ENCODE measurements around the gene PTPN23. TPM values are rescaled to one million over a fixed set of nuclear protein-coding genes. Genes with fewer than 3 reads are reported as not detected.

The PTPN23 gene
- total and polyA plus RNA-seq, 10 of the 15 experiments (the other 5 are each of a cell fraction or from before 2014, with no cell fraction given), result 0.44 to 28.6 (median 4.4) TPM

Other genes with a start within 250 kb of the PTPN23 start
- gene SETD2, start 216.9 kb upstream of the PTPN23 start, total RNA-seq (2014; rRNA removed), result 26.8 and 30.1 TPM in 2 replicates
- 40.9 and 44.0 TPM in 2 replicates for gene SETD2, start 216.9 kb upstream of the PTPN23 start, total RNA-seq (2014; rRNA removed; fragmentation: Illumina TruSeq; extraction: Trizol)
- 36.3 and 39.3 TPM in 2 replicates for gene SETD2, start 216.9 kb upstream of the PTPN23 start, total RNA-seq (2021)
- gene SETD2, start 216.9 kb upstream of the PTPN23 start, polyA plus RNA-seq (2011; rRNA removed), result 30.2 and 34.9 TPM in 2 replicates
- 44.9 and 52.2 TPM in 2 replicates for gene SETD2, start 216.9 kb upstream of the PTPN23 start, polyA plus RNA-seq (2014; fragmentation: Illumina TruSeq; extraction: Trizol)
- 1 to 10 TPM; 8.4 to 8.5 TPM for gene SETD2, start 216.9 kb upstream of the PTPN23 start, polyA plus RNA-seq (2014; fragmentation: Nextera tagmentation; extraction: Ambion mirVana)
- 19.1 and 22.2 TPM in 2 replicates for gene SETD2, start 216.9 kb upstream of the PTPN23 start, polyA plus RNA-seq (2014; rRNA removed)
- 10 to 100 TPM; 21.6 to 21.9 TPM for gene SETD2, start 216.9 kb upstream of the PTPN23 start, polyA plus RNA-seq (2016; fragmentation: Nextera tagmentation; extraction: Ambion mirVana)
- 4.6 and 6.8 TPM in 2 replicates for gene KIF9, start 98.2 kb upstream of the PTPN23 start, total RNA-seq (2014; rRNA removed)
- 4.1 and 5.2 TPM in 2 replicates for gene KIF9, start 98.2 kb upstream of the PTPN23 start, total RNA-seq (2014; rRNA removed; fragmentation: Illumina TruSeq; extraction: Trizol)
- gene KIF9, start 98.2 kb upstream of the PTPN23 start, total RNA-seq (2021), result 4.6 and 6.3 TPM in 2 replicates
- gene KIF9, start 98.2 kb upstream of the PTPN23 start, polyA plus RNA-seq (2011; rRNA removed), result 5.3 and 6.7 TPM in 2 replicates
- 2.7 and 3.0 TPM in 2 replicates for gene KIF9, start 98.2 kb upstream of the PTPN23 start, polyA plus RNA-seq (2014; fragmentation: Illumina TruSeq; extraction: Trizol)
- 1 to 10 TPM; 7.6 to 8.0 TPM for gene KIF9, start 98.2 kb upstream of the PTPN23 start, polyA plus RNA-seq (2014; fragmentation: Nextera tagmentation; extraction: Ambion mirVana)
- 5.4 TPM in 2 replicates for gene KIF9, start 98.2 kb upstream of the PTPN23 start, polyA plus RNA-seq (2014; rRNA removed)
- 10 to 100 TPM in 1 of 2 experiments, 1 to 10 TPM in 1; 8.2 to 10.2 TPM for gene KIF9, start 98.2 kb upstream of the PTPN23 start, polyA plus RNA-seq (2016; fragmentation: Nextera tagmentation; extraction: Ambion mirVana)
- 28.6 and 32.1 TPM in 2 replicates for gene KLHL18, start 98.1 kb upstream of the PTPN23 start, total RNA-seq (2014; rRNA removed)
- 22.7 and 24.0 TPM in 2 replicates for gene KLHL18, start 98.1 kb upstream of the PTPN23 start, total RNA-seq (2014; rRNA removed; fragmentation: Illumina TruSeq; extraction: Trizol)
- gene KLHL18, start 98.1 kb upstream of the PTPN23 start, total RNA-seq (2021), result 51.5 and 56.5 TPM in 2 replicates
- gene KLHL18, start 98.1 kb upstream of the PTPN23 start, polyA plus RNA-seq (2011; rRNA removed), result 36.7 and 61.5 TPM in 2 replicates
- gene KLHL18, start 98.1 kb upstream of the PTPN23 start, polyA plus RNA-seq (2014; fragmentation: Illumina TruSeq; extraction: Trizol), result 20.2 and 28.5 TPM in 2 replicates
- gene KLHL18, start 98.1 kb upstream of the PTPN23 start, polyA plus RNA-seq (2014; fragmentation: Nextera tagmentation; extraction: Ambion mirVana), result 10 to 100 TPM; 65.6 to 69.8 TPM
- gene KLHL18, start 98.1 kb upstream of the PTPN23 start, polyA plus RNA-seq (2014; rRNA removed), result 32.6 and 35.6 TPM in 2 replicates
- 10 to 100 TPM; 51.8 to 56.6 TPM for gene KLHL18, start 98.1 kb upstream of the PTPN23 start, polyA plus RNA-seq (2016; fragmentation: Nextera tagmentation; extraction: Ambion mirVana)
- gene SCAP, start 94.9 kb downstream of the PTPN23 start, total RNA-seq (2014; rRNA removed), result 42.3 and 53.0 TPM in 2 replicates
- gene SCAP, start 94.9 kb downstream of the PTPN23 start, total RNA-seq (2014; rRNA removed; fragmentation: Illumina TruSeq; extraction: Trizol), result 18.1 and 21.0 TPM in 2 replicates
- gene SCAP, start 94.9 kb downstream of the PTPN23 start, total RNA-seq (2021), result 56.1 and 64.1 TPM in 2 replicates
- gene SCAP, start 94.9 kb downstream of the PTPN23 start, polyA plus RNA-seq (2011; rRNA removed), result 11.4 and 21.2 TPM in 2 replicates
- gene SCAP, start 94.9 kb downstream of the PTPN23 start, polyA plus RNA-seq (2014; fragmentation: Illumina TruSeq; extraction: Trizol), result 22.2 and 24.6 TPM in 2 replicates
- gene SCAP, start 94.9 kb downstream of the PTPN23 start, polyA plus RNA-seq (2014; fragmentation: Nextera tagmentation; extraction: Ambion mirVana), result 1 to 10 TPM; 1.5 to 4.3 TPM
- 33.5 TPM in 2 replicates for gene SCAP, start 94.9 kb downstream of the PTPN23 start, polyA plus RNA-seq (2014; rRNA removed)
- 10 to 100 TPM; 35.2 to 38.4 TPM for gene SCAP, start 94.9 kb downstream of the PTPN23 start, polyA plus RNA-seq (2016; fragmentation: Nextera tagmentation; extraction: Ambion mirVana)
- 53.8 and 59.8 TPM in 2 replicates for gene ELP6, start 132.7 kb downstream of the PTPN23 start, total RNA-seq (2014; rRNA removed)
- 43.3 and 45.2 TPM in 2 replicates for gene ELP6, start 132.7 kb downstream of the PTPN23 start, total RNA-seq (2014; rRNA removed; fragmentation: Illumina TruSeq; extraction: Trizol)
- gene ELP6, start 132.7 kb downstream of the PTPN23 start, total RNA-seq (2021), result 42.9 and 43.6 TPM in 2 replicates
- 52.5 and 83.3 TPM in 2 replicates for gene ELP6, start 132.7 kb downstream of the PTPN23 start, polyA plus RNA-seq (2011; rRNA removed)
- gene ELP6, start 132.7 kb downstream of the PTPN23 start, polyA plus RNA-seq (2014; fragmentation: Illumina TruSeq; extraction: Trizol), result 33.2 and 39.5 TPM in 2 replicates
- 10 to 100 TPM; 46.4 to 51.1 TPM for gene ELP6, start 132.7 kb downstream of the PTPN23 start, polyA plus RNA-seq (2014; fragmentation: Nextera tagmentation; extraction: Ambion mirVana)
- gene ELP6, start 132.7 kb downstream of the PTPN23 start, polyA plus RNA-seq (2014; rRNA removed), result 49.3 and 64.5 TPM in 2 replicates
- 10 to 100 TPM; 61.6 to 64.4 TPM for gene ELP6, start 132.7 kb downstream of the PTPN23 start, polyA plus RNA-seq (2016; fragmentation: Nextera tagmentation; extraction: Ambion mirVana)
- 0.11 and 0.17 TPM in 2 replicates for gene CSPG5, start 197.8 kb downstream of the PTPN23 start, total RNA-seq (2014; rRNA removed)
- not detected in 2 replicates for gene CSPG5, start 197.8 kb downstream of the PTPN23 start, total RNA-seq (2014; rRNA removed; fragmentation: Illumina TruSeq; extraction: Trizol)
- gene CSPG5, start 197.8 kb downstream of the PTPN23 start, total RNA-seq (2021), result 0.08 and 0.16 TPM in 2 replicates
- 0.06 TPM in 1 of 2 replicates, not detected in the other for gene CSPG5, start 197.8 kb downstream of the PTPN23 start, polyA plus RNA-seq (2011; rRNA removed)
- not detected in 2 replicates for gene CSPG5, start 197.8 kb downstream of the PTPN23 start, polyA plus RNA-seq (2014; fragmentation: Illumina TruSeq; extraction: Trizol)
- gene CSPG5, start 197.8 kb downstream of the PTPN23 start, polyA plus RNA-seq (2014; fragmentation: Nextera tagmentation; extraction: Ambion mirVana), result not detected
- gene CSPG5, start 197.8 kb downstream of the PTPN23 start, polyA plus RNA-seq (2014; rRNA removed), result 0.22 TPM in 1 of 2 replicates, not detected in the other
- gene CSPG5, start 197.8 kb downstream of the PTPN23 start, polyA plus RNA-seq (2016; fragmentation: Nextera tagmentation; extraction: Ambion mirVana), result not detected